Neural cell (in vitro differentiated cells): ENCODE measurements around the gene AK4. TPM values are rescaled to one million over a fixed set of nuclear protein-coding genes. Genes with fewer than 3 reads are reported as not detected.

Experiments
- H2AFZ ChIP-seq: fragments of 200-600, 300-800 bp; sonication (generic), shearing (Covaris generic); 2 replicates; pipeline ENCODE4 v1.6.0; 2014; ENCODE audit warnings: low read depth, mild to moderate bottlenecking, antibody characterized with exemption, low read length, moderate library complexity
- H3F3A ChIP-seq: fragments of 200-600 bp; shearing (Covaris generic); 2 replicates; pipeline ENCODE4 v1.6.1; 2016; ENCODE audit warnings: mild to moderate bottlenecking, moderate library complexity, mixed read lengths, antibody characterized with exemption, low read length; ENCODE audit not compliant: insufficient read depth, poor library complexity, severe bottlenecking
- H3K27ac ChIP-seq: fragments of 200-600, 300-800 bp; sonication (generic), shearing (Covaris generic); 2 replicates; pipeline ENCODE4 v1.5.1; 2014; ENCODE audit warnings: mild to moderate bottlenecking, low read length, moderate library complexity
- H3K27me3 ChIP-seq: fragments of 300-800, 200-600 bp; sonication (generic), shearing (Covaris generic); 2 replicates; pipeline ENCODE4 v1.6.0; 2014; ENCODE audit warnings: mild to moderate bottlenecking, low read depth, low read length, moderate library complexity; ENCODE audit not compliant: insufficient read depth
- H3K36me3 ChIP-seq: fragments of 300-800, 200-600 bp; sonication (generic), shearing (Covaris generic); 2 replicates; pipeline ENCODE4 v1.5.1; 2014; ENCODE audit warnings: mild to moderate bottlenecking, antibody characterized with exemption, low read length, moderate library complexity; ENCODE audit not compliant: insufficient read depth
- H3K4me2 ChIP-seq: fragments of 300-800, 200-600 bp; sonication (generic), shearing (Covaris generic); 2 replicates; pipeline ENCODE4 v1.6.0; 2014; ENCODE audit warnings: mild to moderate bottlenecking, low read length
- H3K4me3 ChIP-seq: fragments of 300-800, 200-600 bp; sonication (generic), shearing (Covaris generic); 2 replicates; pipeline ENCODE4 v1.5.1; 2014; ENCODE audit warnings: mild to moderate bottlenecking, low read length, moderate library complexity
- H3K79me2 ChIP-seq: fragments of 200-600 bp; shearing (Covaris generic); replicated peaks from 2 replicates; pipeline ENCODE4 v1.6.0; 2014; ENCODE audit warnings: mild to moderate bottlenecking, low read length, moderate library complexity; ENCODE audit not compliant: insufficient read depth
- H3K9ac ChIP-seq: fragments of 300-800, 200-600 bp; sonication (generic), shearing (Covaris generic); 2 replicates; pipeline ENCODE4 v1.6.1; 2016; ENCODE audit warnings: mild to moderate bottlenecking, low read length, mixed read lengths
- H3K9me2 ChIP-seq: fragments of 200-600 bp; shearing (Covaris generic); 2 replicates; pipeline ENCODE4 v1.6.1; 2016; ENCODE audit warnings: mild to moderate bottlenecking, low read length, mixed read lengths; ENCODE audit not compliant: insufficient read depth
- H3K9me3 ChIP-seq: fragments of 200-600, 300-800 bp; sonication (generic), shearing (Covaris generic); 2 replicates; pipeline ENCODE4 v1.6.1; 2016; ENCODE audit warnings: mild to moderate bottlenecking, mixed run types, low read length, moderate library complexity, mixed read lengths
- H4K20me1 ChIP-seq: fragments of 200-600 bp; shearing (Covaris generic); 2 replicates; pipeline ENCODE4 v1.6.1; 2016; ENCODE audit warnings: mild to moderate bottlenecking, mixed run types; ENCODE audit not compliant: insufficient read depth
- CTCF ChIP-seq: fragments of 450-650 bp; IDR thresholded peaks from 2 replicates; pipeline ENCODE4 v1.5.1; 2014; ENCODE audit warnings: antibody characterized with exemption, mild to moderate bottlenecking, moderate library complexity; ENCODE audit not compliant: poor library complexity, severe bottlenecking
- EP300 ChIP-seq: fragments of 450-650 bp; conservative IDR thresholded peaks from 2 replicates; pipeline ENCODE4 v1.6.1; 2014; ENCODE audit warnings: antibody characterized with exemption, mild to moderate bottlenecking, moderate library complexity; ENCODE audit not compliant: poor library complexity, severe bottlenecking
- EZH2 ChIP-seq: fragments of 200-600, 300-800 bp; shearing (Covaris generic), sonication (generic); IDR thresholded peaks from 2 replicates; pipeline ENCODE4 v1.6.1; 2014; ENCODE audit warnings: antibody characterized with exemption, low read length, borderline replicate concordance, mild to moderate bottlenecking; ENCODE audit not compliant: insufficient read depth, poor library complexity, severe bottlenecking
- MXI1 ChIP-seq: fragments of 450-650 bp; conservative IDR thresholded peaks from 2 replicates; pipeline ENCODE4 v1.6.1; 2014; ENCODE audit warnings: antibody characterized with exemption, mild to moderate bottlenecking; ENCODE audit not compliant: poor library complexity, severe bottlenecking
- POLR2AphosphoS5 ChIP-seq: IDR thresholded peaks from 2 replicates; pipeline ENCODE4 v1.6.1; 2012
- RAD21 ChIP-seq: fragments of 450-650 bp; conservative IDR thresholded peaks from 2 replicates; pipeline ENCODE4 v1.6.1; 2014; ENCODE audit warnings: antibody characterized with exemption, mild to moderate bottlenecking, moderate library complexity
- REST ChIP-seq: IDR thresholded peaks from 2 replicates; pipeline ENCODE4 v1.6.1; 2012; ENCODE audit warnings: borderline replicate concordance
- SMC3 ChIP-seq: fragments of 450-650 bp; conservative IDR thresholded peaks from 2 replicates; pipeline ENCODE4 v1.6.1; 2014; ENCODE audit warnings: antibody characterized with exemption, mild to moderate bottlenecking, moderate library complexity; ENCODE audit not compliant: poor library complexity
- TAF1 ChIP-seq: IDR thresholded peaks from 2 replicates; pipeline ENCODE4 v1.6.1; 2012; ENCODE audit warnings: low read depth
- polyA plus RNA-seq: library from polyadenylated mRNA; depleted of rRNA; stranded (reverse); fragments of >200 nt; gene quantifications from 2 replicates; pipeline ENCODE4 v1.2.3, GENCODE V29; 2014

The AK4 gene
- polyA plus RNA-seq, 1 donor from 2014 or later, result 1.9 TPM

GRCh38 chr1:65200411-65200810, 52.4 kb downstream of the AK4 start:
- H3K27ac ChIP-seq, result no peak overlapping the region
- no peaks in the 10 kb centered on the region for H3K79me2 ChIP-seq

GRCh38 chr1:65206836-65207235, 58.8 kb downstream of the AK4 start:
- Histone ChIP-seq H3K36me3 (no peaks in the 10 kb centered on the region), H3K4me2 (no peak overlapping the region), H3K4me3 (no peak overlapping the region), H3K9ac (no peak overlapping the region), H2AFZ (no peak overlapping the region), H3K9me3 (no peaks in the 10 kb centered on the region), H3K27me3 (no peaks in the 10 kb centered on the region), H3F3A (no peaks in the 10 kb centered on the region), H4K20me1 (no peaks in the 10 kb centered on the region), H3K9me2 (no peaks in the 10 kb centered on the region), H3K27ac (no peak overlapping the region), H3K79me2 (no peaks in the 10 kb centered on the region)
- TF ChIP-seq POLR2AphosphoS5 (no peak), CTCF (no peak), EZH2 (no peak), RAD21 (no peak), EP300 (no peak), TAF1 (no peak), SMC3 (no peak), MXI1 (no peak), REST (no peak)

More at GRCh38 chr1:65200411-65200810, 52.4 kb downstream of the AK4 start:
- no peak overlapping the region for H2AFZ ChIP-seq
- no peak overlapping the region for H3K4me2 ChIP-seq
- H3K36me3 ChIP-seq, result no peaks in the 10 kb centered on the region
- no peak overlapping the region for H3K9ac ChIP-seq
- H3K9me3 ChIP-seq, result no peaks in the 10 kb centered on the region
- no peaks in the 10 kb centered on the region for H4K20me1 ChIP-seq
- no peaks in the 10 kb centered on the region for H3K27me3 ChIP-seq
- H3K4me3 ChIP-seq, result no peak overlapping the region
- no peaks in the 10 kb centered on the region for H3F3A ChIP-seq
- no peaks in the 10 kb centered on the region for H3K9me2 ChIP-seq
- no peak for TF ChIP-seq EP300
- no peak for TF ChIP-seq EZH2
- TF ChIP-seq REST, result no peak
- no peak for TF ChIP-seq MXI1
- no peak for TF ChIP-seq SMC3
- no peak for TF ChIP-seq RAD21
